Right kidney (tissue), 1 donor: ENCODE measurements around the gene NUP210L.
"Not testable (repeated sequence)": the region's sequence is repeated elsewhere in the genome, so short reads cannot be mapped to it uniquely, and the experiment has no call there.

ENCODE experiments used
- DNase-seq: peaks from one replicate; pipeline ENCODE4 v3.0.0-alpha.2; 2016

Gene NUP210L

DNA sequence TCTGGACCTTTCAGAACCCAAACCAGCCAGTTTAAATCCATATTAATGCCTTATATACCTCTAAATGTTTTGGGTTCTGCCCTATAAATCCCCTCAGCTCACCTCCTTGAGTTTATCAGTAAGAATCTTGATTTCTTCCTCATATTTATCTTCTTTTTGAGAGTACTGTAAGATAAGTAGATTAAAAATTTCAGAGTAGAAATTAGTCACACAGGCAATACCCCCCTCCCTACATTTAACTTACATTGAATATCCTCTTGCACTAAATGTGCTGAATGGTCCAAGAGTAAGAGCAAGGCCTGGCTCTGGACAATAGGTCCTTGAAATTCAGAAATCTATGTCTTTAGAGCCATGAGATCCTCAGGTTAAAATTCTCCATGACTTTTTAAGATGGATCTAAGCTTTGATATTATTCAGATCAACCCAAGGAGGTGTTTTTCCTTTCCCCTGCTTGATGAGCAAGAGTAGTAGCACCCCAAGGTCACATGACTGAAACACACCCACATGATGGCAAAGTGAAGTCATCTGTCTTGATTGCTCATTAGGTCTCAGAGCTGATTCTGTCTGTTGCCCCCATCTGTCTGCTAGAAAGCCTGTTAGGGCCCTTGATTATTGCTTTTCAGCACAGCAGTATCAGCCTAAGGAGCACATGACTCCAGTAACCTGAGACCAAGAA is 15.8 kb upstream of the NUP210L start:
- DNase-seq, result no peak

DNA sequence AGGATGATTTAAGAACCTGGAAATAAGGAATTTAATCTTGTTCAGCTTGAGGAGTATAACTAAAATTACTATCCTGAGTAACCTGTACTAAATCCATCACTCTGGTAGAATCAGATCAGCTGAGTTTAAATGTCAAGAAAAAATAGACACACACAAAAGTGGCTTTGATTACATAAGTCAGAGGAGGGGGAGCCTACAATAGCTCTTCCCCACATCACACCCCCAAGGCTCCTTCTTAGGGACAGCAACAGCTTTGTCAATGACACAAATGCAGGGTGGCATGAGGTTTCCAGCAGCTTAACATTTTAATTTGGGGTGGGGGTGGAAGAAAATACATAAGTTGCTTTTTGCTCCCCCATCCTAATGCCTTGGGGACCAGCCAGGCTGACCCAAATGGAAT is 12.6 kb upstream of the NUP210L start:
- no peak for DNase-seq

DNA sequence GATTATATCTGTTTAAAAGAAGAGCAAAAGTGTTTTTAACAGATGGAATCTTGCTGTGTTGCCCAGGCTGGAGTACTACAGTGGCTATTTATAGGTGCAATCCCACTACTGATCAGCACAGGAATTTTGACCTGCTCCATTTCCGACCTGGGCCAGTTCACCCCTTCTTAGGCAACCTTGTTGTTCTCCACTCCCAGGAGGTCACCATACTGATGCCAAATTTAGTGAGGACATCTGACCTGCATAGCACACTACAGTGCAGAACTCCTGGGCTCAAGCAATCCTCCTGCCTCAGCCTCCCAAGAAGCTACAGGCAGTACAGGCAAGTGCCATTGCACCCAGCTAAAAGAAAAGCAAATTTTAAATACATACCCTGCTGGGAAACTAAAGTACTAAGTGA is 11.3 kb upstream of the NUP210L start:
- no peak for DNase-seq

DNA sequence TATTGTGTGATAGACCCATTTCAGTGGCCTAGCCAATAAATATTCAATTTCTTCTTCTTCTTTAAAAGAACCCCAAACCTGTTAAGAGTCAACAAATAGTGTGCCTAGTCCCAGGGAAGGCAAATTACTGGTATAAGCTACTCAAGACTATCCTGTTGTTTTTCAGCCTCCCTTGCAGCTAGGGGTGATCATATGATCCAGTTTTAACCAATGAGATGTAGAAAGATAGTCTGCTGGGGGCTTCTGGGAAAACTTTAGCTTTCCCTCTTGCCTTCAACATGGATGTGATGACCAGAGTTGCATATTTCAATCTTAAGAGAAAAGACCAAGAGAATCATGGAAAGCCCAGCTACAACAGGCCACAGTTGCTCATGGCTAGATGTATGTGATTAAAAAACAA is 4.7 kb upstream of the NUP210L start:
- no peak for DNase-seq

DNA sequence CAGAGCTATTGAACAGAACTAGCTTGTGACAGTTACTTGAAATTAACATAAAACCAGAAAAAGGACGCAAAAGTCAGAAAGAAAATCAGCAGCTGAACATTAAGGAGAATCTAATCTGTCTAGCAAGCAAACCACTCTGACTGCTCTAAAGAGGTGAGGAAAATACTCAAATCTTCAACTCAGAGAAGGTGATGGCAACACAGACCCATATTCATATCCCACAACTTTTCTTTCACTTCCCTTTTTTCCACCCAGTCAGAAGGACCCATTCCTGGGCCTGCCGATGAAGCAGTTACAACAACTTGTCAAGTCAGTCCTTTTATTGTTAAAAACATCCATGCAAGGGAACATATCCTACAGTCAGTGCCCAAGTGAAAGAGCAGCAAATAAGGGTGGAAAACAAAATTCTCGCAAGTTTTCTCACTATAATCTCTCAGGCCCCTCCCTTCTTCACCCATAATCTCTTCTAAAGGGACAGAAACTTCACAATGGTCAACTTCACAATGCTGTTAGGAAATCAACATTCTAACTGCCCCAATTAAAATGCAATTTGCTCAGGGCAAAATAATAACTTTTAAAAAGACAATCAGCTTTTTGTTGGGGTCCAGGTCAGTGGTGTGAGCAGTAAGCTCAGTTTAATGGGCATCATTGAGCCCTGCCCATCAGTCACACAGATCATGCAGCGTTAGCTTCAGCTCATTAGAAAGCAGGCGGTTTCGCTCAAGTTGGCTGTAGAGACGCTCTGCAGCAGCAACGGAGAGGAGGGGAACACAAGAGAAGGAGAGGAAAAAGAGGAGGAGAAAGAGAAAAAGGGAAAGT is 3.6 kb upstream of the NUP210L start:
- no peak for DNase-seq

DNA sequence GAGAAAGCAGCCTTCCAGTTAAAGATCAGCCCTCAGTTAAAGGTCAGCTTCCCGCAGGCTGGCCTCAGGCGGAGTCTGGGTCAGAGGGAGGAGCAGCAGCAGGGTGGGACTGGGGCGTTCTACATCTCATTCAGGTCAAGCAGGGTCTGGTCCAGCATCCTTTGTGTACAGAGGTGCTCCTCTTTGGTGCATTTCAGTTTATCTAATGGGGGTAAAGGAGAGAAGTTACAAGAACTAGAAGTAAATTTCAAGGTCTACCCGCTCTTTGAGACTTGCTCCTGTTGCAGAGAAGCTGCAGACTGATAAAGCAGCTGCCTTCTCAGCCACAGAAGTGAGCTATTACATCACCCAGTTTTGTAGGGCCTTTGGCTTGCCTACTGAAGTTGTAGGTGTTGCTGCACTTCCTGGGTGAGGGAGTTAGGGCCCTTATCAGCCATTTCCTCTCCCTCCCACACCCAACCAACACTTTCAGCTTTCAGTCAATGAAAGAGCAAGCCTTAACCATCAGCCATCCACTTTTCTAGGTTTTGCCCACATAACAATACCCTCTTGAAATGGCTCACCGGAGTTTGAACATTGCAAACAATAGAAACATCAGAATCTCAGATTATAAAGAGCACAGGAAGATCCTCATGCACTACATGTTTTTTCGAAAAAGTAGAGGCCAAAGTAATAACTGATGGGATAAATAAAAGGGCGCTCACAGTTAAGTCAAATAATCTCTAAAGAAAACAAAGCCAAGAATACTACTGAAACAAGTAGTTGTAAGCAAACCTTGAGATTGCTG is 2.8 kb upstream of the NUP210L start:
- DNase-seq, result no peak

DNA sequence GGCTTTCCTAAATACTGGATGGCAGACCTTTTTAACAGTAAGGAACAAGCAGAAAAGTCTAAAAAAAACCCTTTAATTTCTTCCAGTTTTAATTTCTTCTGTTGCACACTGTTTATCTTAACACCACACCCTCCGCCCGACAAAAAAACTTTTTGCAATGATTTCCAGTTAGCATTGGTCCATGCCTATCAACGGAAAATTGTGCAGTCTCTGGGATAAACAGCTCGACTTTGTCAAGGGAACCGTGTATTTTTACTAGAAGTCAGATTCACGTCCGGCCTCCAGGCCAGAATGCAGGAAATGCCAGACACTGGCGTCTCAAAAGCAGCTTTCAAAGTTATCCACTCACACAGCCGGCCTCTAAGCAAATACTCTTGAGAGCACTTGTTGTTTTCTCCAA is 378 bp upstream of the NUP210L start:
- DNase-seq, result peak; percentile 6

DNA sequence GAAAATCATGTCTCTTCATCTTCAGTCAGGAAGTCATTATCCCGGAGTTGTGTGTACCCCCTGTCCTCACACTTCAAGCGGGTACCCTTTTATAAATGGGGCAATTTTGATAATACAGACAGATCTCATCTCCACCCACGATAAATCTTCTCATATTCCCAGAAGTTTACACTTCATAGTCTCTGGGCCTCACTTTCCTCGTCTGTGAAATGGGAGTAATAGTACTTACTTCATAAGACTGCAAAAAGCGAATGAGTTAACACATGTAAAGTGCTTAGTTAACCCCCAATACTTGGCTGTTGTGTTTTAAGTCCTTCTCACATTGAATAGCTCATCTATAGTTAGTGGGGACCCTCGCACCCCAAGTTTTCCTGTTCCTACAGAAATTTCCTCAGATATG is 820 bp downstream of the NUP210L start:
- no peak for DNase-seq

DNA sequence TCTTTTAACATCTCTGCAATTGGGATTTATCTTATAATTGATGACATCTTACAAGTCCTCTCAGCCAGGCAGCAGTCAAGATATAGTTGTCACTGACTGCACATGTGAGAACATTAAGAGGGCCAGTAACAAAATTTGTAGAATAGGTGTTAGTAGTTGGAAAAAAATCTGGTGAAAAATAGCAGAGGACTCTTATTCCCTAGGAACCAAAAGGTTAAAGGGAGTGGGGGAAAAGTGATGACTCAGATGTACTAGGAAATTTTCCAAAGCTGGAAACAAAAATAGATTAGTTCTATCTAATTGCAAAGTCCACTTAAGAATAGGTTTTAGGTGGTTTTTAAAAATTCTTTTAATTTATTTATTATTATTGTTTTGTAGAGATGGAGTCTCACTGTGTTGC is 3.6 kb downstream of the NUP210L start:
- no peak for DNase-seq

DNA sequence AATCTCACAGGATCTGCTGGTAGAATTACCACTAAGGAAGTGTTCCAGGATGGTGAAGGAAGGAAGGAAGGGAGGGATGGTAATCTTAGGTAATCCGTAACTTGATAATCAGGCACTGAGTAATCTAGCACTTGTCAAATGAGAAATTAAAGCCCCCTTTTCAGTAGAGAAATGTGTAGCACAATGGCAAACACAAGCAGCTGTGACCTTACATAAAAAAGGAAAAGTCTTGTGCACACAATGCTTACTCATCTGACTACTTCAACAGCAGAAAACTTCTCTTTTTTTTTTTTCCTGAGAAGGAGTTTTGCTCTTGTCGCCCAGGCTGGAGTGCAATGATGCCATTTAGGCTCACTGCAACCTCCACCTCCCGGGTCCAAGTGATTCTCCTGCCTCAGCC is 6.1 kb downstream of the NUP210L start:
- DNase-seq, result no peak

DNA sequence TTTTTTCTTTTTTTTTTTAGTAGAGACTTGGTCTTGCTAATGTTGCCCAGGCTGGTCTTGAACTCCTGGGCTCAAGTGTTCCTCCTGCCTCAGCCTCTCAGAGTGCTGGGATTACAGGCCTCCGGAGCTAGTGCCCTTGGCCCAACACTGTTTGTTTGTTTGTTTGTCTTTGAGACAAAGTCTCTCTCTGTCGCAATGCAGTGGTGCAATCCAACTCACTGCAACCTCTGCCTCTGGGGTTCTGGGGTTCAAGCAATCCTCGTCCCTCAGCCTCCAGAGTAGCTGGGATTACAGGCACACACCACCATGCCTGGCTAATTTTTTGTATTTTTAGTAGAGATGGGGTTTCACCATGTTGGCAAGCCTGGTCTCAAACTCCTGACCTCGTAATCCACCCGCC is 7.4 kb downstream of the NUP210L start:
- not testable (repeated sequence) for DNase-seq

DNA sequence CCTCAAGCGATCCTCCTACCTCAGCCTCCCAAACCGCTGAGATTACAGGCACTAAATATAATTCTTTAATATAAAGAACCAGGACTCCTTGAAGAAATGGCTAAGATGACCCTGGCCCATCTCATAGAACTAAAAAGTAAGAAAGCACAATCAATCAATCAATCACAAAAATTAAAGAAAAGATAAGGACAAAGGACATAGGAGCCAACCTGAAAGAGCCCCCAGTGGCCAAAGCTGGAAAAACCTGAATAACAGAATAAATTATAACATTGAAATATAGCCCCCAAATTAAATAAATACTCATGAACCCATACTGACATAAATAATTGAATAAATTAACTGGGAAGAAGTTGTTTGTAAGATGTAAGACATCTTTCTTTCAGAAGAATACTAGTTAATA is 8.9 kb downstream of the NUP210L start:
- no peak for DNase-seq

DNA sequence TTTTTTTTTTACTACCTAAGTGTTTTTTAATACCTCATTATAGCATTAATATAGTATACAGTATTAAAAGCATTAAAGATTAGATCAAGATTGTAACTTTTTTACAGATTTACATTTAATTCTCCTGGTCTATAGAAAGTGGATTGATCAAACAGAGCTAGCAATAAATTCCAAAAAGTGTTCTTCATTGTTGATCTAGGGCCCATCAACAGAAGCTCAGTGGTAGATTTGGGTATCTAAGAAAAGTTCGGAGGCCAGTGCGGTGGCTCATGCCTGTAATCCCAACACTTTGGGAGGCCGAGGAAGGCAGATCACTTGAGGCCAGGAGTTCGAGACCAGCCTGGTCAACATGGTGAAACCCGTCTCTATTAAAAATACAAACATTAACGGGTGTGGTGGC is 12.5 kb downstream of the NUP210L start:
- no peak for DNase-seq

DNA sequence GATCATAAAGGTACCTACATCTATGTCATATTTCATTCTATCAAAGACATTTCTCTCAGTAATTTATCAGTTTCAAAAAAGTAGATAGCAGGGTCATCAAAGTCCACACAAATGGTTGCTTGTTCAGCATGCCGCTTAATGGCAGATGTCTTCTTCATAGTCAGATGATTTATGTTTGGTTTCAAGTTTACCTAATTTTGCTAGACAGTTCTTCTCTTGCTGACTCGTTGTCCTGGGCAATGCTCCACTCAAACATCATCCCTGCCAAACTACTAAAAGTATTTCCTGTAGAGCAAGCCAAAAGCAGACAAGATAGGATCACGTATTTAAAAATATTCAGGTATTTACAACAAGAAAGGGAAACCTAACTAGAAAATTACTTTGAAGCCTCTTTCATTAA is 13.6 kb downstream of the NUP210L start:
- no peak for DNase-seq

DNA sequence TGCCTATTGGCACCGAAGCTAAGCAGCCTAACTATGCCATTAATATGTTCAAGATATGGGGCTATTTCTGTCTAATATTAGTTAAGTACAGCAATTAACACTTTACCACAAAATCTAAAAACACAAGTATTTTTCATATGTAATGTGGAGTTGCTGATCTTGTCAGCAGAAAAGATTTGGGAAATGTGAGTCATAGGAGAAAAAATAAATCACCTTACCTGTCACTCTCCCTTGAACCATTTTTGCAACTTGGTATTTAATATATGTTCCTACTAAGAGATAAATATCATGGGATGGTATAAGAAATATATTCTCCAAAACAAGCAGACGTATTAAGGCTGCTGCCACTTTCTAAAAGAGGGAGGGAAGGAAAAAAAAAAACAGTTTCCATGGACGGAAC is 17.0 kb downstream of the NUP210L start:
- no peak for DNase-seq

DNA sequence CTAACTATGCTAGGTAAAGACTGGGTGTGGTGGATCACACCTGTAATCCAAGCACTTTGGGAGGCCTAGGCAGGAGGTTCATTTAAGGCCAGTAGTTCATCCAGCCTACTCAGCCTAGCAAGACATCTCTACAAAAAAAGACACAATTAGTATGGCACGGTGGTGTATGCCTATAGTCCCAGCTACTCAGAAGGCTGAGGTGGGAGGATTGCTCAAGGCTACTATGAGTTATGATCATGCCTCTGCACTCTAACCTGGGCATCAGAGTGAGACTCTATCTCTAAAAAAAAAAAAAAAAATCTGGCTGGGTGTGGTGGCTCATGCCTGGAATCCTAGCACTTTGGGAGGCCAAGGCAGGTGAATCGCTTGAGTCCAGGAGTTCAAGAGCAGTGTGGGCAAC is 21.6 kb downstream of the NUP210L start:
- DNase-seq, result no peak

DNA sequence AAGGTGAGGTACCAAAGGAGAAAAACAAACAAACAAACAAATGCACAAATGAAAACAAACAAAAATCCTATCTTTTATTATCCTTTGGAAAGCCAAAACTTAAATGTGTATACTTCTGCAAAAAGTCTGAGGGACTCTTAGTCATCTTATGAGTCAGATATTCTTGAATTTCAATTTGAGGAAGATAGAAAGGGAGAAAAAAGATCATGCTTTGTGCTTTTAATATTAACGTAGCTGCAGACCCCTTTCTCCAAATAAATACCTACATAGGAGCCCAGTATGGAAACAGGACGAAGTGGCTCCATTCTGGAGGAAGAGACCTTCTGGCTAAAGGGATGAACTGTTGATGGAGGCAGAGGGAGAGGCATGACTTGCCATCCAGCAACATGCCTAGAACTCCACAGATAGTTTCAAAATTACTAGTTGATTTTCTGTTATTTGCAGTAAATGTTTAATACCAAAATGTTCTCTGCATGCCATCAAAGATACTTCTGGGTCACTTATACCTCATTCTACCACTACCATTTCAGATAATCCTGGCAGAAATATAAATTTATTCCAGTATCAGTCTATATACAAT is 25.4 kb downstream of the NUP210L start:
- no peak for DNase-seq

DNA sequence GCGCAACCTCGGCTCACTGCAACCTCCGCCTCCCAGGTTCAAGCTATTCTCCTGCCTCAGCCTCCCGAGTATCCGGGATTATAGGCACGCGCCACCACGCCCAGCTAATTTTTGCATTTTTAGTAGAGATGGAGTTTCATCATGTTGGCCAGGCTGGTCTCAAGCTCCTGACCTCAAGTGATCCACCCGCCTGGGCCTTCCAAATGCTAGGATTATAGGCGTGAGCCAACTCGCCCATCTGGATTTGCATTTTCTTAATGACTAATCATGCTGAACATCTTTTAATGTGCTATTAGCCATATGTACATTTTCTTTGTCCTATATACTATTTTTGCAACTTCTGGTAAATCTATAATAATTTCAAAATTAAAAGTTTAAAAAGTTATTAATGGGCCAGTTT is 31.7 kb downstream of the NUP210L start:
- not testable (repeated sequence) for DNase-seq

DNA sequence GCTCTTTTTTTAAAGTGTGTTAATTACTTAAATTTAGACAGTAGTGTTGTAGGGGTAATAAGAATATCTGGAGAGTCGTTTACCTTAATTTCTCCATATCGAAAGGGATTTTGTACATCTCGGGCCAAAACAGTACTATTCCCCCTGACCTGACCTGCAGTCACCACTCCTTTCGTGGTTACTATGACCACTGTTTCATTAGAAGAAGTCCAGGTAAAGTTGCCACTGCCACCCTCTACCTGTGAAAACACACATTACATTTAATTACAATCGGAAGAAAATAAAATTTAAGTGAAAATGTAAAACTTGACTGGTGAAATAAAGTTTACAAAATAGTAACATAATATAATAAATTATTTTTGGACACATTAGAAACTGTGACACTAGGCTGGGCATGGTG is 37.2 kb downstream of the NUP210L start:
- no peak for DNase-seq

DNA sequence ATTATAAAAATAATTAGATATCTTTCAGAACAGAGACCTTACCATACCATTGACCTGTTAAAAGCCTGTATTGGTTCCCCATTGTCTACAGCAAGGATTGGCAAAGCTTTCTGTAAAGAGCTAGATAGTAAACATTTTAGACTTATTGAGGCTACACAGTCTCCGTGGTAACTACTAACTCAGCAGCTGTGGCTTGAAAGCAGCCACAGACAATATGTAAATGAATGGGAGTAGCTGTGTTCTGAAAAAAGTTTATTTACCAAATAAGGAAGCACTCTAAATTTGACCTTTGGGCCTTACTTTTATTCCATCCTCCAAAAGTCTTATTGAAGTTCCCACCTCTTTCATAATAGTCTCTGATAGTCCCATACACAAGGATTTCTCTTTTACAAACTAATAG is 39.7 kb downstream of the NUP210L start:
- DNase-seq, result no peak

DNA sequence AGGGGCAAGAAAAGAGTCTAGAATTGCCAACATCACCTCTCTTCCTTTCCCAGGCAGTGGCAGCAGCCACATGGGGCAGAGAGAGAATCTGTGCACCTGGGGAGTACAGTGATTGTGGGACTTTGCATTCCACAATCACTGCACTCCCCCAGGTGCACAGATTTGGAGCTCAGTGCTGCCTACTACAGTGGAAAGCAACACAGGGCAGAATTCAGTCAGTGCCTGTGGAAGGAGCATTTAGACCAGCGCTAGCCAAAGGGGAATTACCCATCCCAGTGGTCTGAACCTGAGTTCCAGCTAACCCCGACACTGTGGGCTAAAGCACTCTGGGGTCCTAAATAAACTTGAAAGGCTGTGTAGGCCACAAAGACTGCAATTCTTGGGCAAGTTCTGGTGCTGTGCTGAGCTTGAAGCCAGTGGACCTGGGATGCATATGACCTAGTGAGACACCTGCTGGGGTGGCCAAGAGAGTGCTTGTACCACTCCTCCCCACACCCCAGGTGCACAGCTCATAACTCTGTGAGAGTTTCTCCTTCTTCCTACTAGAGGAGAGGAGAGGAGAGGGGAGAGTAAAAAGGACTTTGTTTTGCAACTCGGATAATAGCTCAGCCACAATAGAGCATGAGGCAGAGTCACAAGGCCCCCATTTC is 50.3 kb downstream of the NUP210L start:
- DNase-seq, result no peak

DNA sequence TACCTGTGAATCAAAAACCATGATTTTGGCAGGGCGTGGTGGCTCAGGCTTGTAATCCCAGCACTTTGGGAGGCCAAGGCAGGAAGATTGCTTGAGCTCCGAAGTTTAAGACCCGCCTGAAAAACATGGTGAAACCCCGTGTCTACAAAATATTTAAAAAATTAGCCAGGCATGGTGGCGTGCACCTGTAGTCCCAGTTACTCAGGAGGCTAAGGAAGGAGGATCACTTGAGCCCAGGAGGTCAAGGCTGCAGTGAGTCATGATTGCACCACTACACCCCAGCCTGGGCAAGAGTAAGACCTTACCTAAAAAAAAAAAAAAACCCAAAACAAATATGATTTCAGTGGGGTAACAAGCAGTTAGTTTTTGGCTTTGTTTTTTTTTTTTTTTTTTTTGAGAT is 54.7 kb downstream of the NUP210L start:
- DNase-seq, result not testable (repeated sequence)

DNA sequence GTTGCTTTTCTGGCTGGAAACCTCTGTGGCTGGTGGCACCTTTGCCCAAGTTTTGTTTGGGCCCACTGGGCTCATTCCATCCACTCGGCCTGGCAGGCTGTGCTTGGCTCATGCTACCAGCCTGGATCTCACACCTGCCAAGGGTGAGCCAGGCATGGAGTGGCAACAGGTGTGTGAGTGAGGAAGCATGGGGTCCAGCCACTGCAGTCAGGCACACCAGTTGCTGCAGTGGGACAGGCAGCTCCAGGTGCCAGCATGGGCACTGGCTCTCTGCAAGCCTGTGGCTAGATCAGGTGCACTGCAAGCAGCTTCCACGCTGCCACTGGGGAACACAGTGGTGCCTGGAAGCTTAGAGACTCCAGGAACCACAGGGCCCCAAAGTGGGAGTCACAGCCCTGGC is 57.0 kb downstream of the NUP210L start:
- DNase-seq, result no peak
